Inflammatory macrophage treated with lipopolysaccharide for 4 hours (primary cell): Measurements from ENCODE around the gene FIGNL2.
"Not testable (repeated sequence)": the region's sequence is repeated elsewhere in the genome, so short reads cannot be mapped to it uniquely, and the experiment has no call there.

ENCODE experiments used
- DNase-seq: peaks from one replicate; pipeline ENCODE4 v3.0.0-alpha.2; 2020

The FIGNL2 gene

DNA sequence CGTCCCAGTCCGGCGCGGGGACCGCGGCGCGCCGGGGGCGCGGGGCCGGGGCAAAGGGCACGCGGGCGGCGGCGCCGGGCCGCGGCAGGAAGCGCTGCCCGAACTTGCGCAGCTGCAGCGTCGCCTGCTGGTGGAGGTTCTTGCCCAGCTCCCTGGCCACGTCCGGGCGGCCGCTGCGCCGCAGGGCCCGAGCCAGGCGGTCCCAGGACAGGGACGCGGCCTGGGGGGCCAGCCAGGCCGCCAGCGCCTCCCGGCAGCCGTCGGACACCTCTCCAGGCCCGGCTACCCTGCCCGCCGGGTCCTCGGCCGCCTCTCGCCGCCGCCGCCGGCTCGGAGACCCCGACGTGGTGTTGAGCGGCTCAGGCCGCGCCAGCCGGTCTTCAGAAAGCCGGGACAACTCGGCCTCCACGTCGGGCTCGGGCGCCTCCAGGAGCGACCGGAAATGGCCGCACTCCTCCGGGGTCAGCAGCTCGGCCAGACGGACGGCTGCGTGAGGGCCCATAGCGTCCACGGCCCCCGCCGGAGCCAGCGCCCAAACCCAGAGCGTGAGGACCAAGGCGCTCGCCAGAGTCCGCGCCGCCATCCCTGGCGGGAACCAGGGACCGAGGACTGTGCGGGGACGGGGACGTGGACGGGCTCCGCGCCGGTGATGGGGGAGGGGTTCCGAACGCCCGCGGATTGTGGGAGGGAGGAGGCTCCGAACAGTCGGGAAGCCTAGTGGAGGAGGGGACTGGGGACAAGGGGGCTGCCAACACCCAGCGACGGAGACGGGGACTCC lies 34.0 kb downstream of the FIGNL2 start:
- peak; percentile 84 for DNase-seq

DNA sequence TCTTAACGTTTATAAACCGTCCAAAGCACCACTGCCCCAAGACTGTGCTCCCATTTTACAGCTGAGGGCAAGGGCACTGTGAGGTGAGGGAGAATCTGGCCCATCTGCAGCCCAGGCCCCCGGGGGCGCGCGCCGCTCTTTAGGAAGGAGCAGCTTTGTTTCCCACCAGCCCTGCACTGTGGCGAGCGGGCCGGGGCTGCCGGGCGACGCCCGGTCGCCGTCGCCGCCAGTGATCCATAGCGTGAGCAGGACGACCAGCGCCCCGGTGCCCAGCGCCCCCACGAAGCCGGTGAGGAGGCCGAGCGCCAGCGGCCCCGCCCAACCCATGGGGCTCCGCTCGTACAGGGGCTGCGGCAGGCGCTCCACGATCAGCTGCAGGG lies 34.6 kb downstream of the FIGNL2 start:
- DNase-seq: no peak

DNA sequence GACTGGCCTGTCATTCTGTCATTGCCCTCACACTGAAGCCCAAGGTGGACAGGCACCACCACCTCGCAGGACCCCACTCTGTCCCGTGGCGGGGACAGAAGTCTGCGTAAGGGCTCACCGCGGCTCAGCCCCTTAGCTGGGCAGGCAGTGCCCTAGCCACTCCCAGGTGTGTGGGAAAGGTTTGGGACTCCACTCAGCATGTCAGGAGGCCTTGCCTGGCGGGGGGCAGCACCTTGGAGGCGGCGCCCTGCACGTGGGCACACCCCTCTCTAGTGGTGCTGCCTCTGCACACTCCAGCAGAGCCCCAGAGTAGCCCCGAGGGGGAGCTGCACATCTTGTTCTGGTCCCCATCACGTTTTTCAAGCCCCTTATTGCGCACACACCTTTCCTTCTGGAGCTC lies 35.6 kb downstream of the FIGNL2 start:
- DNase-seq: no peak

DNA sequence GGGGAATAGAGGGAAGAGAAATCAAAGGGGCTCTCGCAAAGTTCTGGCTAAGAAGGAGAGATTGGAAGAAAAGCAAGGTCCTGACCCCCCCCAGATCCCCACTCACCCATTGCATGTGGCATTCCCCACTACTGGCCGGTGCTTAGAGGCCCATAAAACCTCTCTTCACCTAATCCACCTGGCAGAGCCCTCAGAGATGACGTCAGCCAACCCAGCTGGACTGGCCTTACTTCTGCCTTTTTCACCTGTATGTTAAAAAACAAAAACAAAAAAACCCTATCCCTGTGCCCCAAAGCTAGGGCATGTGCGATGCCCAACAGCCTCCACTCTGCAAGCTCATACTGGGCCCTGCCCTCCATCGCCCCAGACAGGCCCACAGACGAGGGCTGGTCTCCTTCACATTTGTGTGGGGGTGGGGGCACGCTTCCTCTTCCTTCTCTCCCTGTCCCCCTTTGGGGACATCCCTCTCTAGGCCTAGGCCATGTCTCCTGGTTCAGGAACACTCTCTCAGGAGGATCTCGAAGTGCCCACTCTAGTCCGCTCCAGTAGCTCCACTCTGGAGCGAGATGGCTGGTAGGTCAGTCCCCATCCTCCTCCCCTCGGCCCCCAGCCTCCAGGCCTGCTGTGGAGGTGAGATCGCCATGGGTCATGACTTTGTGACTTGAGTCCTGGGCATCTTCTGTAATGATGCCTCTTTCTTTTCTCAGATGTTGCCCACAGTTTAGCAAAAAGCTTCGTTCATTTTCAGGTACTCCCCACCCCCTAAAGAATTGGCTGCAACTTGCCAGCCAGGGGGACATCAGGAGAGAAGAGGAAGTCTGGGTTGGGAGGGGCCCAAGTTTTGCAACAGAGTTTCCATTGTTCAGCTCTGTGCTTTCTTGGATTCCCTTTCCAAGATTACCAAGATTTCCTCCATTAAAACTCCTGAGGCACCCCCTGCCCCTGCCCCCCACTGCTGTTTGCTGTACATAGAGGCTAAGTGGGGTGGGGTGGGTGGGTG lies 37.0 kb downstream of the FIGNL2 start:
- peak; percentile 8 for DNase-seq

DNA sequence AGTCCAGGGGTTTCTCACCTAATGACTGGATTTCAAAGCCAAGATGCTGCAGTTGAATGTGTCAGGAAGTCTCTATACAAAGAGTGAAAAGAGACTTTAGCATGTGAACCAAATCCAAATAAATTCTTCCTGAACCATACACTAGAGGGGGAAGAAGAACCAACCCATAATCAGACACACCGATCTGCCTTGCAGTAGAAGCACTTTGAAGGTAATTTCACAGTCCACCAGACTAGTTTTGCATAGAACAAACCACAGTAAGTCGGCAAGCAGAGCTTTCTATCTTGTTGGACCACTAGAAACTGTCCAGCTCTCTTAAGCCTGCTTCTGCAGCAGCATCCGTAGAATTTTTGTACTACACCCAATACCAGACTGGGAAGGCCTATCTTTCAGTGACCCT lies 39.3 kb downstream of the FIGNL2 start:
- no peak for DNase-seq

DNA sequence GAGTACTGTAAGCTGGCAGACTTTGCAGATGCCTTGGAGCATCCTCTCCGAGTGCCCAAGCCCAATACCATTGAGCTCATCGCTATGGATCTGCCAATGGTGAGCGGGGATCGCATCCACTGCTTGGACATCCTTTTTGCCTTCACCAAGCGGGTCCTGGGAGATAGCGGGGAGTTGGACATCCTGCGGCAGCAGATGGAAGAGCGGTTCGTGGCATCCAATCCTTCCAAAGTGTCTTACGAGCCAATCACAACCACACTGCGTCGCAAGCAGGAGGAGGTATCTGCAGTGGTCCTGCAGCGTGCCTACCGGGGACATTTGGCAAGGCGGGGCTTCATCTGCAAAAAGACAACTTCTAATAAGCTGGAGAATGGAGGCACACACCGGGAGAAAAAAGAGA lies 41.6 kb downstream of the FIGNL2 start:
- no peak for DNase-seq

DNA sequence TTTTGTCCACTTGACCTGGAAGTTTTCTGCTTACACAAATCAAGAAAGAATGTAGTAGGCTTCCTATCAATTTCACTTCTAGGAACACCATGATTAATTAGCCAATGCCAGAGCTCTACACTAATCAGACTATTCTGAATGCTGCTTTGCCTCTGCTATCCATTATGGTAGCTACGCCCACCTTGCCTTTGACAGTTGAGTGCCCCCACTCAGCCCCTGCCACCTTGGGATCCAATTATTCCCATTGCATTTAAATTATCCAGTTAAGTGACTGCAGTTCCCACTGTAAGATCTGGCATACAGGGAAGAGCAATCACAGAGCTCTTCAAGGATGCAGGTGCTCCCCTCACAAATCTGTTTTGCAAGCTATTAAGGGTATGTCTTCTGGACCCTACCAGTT lies 47.5 kb downstream of the FIGNL2 start:
- DNase-seq: no peak

DNA sequence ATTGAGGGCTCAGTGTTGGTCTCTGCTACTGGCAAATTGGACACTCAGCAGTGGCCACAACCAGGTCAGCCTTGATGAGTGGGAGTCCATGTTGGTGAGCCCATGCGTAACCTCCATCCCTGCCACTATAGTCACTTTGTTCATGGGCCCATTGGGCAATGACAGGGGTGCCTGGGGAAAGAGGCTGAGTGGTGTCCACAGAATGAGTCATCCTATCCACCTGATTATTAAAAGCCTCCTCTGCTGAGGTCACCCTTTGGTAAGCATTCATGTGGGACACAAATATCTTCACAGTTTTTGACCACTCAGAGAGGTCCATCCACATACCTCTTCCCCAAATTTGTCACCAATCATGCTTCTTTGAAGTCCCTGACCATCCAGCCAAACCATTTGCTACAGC lies 50.0 kb downstream of the FIGNL2 start:
- DNase-seq: peak; percentile 30

DNA sequence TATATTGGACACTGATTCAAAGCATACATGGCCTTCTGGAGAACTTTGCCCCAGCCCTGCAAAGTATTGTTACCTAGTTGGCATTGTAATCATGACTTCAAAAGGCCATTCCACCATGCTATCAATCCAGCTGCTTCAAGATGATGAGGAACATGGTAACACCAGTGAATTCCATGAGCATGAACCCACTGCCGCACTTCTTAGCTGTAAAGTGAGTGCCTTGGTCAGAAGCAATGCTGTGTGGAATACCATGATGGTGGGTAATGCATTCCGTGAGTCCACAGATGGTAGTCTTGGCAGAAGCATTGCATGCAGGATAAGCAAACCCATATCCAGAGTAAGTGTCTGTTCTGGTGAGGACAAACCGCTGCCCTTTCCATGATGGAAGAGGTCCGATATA lies 50.5 kb downstream of the FIGNL2 start:
- DNase-seq: not testable (repeated sequence)

DNA sequence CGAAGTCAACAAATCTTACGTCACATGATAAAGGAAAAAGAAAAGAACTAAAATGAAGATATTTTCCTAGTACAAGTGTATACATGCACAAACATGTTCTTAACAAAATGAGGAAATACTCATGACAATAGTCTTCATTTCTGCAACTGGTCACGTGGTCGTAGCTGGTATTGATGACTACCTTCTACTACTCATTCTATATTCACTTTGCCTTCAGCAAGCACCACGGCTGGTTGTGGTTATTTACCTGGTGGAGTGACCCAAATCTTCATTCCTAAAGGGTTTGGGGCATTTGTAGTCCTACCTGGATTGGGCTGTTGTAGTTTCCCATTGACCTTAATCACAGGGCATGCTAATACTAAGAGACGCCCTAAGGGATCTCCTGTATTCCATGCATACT lies 51.2 kb downstream of the FIGNL2 start:
- no peak for DNase-seq

DNA sequence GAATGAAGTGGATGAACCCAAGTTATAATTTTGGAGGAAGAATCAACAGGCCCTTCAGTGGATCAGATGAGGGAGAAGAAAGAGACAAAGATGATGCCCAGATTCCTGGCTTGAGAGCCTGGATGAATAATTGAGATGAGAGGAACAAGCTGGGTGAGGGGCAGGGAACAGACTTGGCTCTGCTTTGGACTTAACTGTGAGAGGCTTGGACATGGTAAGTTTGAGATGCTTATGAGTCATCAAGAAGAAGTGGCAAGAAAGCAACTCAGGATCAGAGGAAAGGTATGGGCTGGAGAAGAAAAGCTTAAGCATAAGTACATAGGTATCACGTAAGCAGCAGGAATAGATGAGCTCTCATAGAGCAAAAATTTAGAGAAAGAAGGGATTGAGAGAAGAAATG lies 55.3 kb downstream of the FIGNL2 start:
- no peak for DNase-seq

DNA sequence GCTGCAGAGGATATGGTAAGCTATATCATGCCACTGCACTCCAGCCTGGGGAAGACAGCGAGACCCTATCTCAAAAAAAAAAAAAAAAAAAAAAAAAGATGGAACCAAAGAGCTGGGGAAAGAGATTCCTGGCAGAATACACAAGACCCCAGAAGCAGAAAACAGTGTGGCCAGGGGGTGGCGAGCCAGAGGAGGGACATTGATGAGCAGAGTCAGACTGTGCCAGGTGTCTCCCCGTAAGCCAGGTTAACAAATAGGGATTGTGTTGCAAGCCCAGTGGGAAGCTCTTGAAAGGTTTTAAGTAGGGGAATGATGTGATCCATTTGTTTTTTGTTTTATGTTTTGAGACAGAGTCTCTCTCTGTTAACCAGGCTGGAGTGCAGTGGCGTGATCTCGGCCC lies 56.1 kb downstream of the FIGNL2 start:
- DNase-seq: no peak

DNA sequence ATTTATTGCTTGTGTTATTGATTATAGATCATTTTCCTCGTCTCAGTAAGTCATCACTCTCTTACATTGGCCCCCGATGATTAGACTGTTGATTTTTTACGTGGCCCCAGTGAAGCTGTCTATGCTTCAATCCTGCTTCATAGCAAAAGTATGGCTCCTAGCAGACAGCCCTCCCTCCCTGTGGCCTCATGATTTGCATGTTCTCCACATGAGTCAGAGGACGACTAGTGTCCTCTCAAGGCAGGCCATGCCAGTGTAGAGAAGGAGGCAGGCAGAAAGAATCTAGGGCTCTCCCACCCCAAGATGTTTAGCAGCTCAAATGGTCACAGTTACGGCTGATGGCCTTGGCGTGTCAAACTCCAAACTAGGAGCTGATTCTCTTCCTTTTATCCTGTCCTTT lies 59.6 kb downstream of the FIGNL2 start:
- no peak for DNase-seq

DNA sequence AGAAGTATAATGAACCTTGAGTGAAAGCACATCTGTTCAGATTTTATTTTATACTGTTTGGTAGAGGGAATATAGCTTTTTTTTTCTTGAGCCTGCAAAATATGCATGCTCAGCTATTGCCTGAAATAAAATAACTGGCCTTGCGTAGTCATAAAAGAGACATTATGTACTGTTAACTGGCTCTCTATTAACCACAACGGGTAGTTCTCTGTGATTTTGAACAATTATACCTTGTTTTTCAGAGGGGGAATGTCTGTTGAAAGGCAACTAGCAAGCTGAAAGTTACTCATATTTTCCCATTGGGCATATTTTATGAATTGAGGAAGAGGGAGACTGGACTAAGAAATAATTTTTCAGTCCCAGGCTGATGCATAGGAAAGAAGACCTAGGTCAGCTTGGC lies 62.6 kb downstream of the FIGNL2 start:
- DNase-seq: no peak

DNA sequence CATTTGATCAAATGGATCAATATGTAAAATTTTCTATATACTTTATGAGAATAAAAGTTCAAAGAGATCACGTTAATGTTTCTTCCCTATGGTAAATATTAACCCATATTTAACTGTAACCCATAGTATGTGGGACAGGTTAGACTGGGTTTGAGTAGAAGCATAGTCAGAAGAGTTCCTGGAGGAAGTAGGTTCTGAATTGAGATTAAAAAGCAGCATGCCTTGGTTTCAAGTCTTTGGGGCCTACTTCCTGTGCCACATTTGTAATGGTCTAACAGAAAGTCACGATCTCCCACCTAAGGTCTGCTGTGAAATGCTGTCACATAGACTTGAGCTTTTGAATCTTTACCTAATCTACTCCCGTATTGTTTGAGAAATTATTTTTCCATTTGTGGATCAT lies 63.8 kb downstream of the FIGNL2 start:
- DNase-seq: no peak

DNA sequence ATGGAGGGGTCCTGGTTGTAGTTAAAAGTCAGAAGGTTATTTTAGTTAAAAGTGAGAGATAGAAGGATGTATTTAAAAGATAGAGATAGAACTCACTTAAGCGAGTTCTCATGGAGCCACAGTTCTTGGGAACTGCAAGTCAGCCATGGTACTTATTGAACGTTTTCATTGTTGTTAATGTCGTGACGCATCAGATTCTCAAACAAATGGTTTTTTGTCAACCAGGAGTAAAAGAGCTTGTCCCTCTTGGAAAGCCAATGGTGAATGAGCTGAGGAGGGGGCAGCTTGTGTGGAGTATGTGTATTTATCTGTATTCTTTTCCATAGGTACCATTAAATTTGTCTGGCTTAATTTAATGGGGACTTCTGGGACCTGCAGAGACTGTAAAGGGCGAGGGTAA lies 68.6 kb downstream of the FIGNL2 start:
- no peak for DNase-seq

DNA sequence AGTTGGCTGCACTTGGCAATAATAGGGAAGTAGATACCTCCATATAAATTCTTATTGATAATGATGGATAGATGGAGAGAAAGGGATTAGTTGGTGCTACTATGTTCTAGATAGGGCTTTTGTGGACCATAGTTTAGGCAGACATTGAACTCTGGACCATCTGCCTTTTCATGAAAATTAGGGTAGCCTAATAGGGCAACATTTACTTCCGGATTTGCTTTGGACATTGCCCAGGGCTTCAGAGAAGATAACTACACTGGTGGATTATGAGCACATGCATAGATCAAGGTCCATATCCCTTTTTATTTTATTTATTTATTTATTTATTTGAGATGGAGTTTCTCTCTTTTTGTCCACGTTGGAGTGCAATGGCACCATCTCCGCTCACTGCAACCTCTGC lies 70.5 kb downstream of the FIGNL2 start:
- no peak for DNase-seq

DNA sequence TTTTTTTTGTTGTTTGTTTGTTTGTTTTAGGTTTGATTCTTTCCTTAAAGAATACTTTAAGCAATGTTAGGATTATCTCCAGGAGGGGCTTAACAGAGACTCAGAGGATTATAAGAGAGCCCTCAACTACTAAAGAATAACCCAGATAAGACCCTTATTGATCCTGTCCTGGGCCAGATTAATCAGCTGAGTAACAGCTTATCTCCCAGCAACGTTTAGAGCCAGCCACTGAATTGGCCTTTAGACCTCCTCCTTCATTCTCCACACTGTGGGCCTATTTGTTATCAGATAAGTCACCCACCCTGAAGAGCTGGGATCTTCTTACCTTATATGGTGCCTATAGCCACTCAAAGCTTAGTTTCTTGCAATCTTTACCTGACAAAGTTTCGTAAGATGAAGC lies 71.1 kb downstream of the FIGNL2 start:
- DNase-seq: no peak

DNA sequence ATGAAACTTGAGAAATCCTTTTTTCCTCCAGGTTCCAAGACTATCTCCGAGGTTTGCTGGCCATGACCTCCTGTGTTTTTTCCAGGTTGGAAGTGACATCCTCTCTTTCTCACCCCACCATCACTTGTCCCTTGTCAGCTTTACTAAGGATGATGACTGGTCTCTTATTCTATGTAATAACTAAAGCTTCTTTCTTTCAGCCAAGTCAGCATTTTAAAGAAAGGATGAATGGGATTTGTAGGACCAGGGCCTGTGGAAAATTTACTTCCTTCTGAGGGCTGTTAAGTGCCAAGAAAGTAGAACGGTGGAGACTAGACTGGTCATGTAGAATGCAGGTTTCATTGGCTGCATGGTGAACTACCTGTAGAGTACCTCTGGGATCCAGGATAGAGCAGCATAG lies 73.6 kb downstream of the FIGNL2 start:
- DNase-seq: no peak

DNA sequence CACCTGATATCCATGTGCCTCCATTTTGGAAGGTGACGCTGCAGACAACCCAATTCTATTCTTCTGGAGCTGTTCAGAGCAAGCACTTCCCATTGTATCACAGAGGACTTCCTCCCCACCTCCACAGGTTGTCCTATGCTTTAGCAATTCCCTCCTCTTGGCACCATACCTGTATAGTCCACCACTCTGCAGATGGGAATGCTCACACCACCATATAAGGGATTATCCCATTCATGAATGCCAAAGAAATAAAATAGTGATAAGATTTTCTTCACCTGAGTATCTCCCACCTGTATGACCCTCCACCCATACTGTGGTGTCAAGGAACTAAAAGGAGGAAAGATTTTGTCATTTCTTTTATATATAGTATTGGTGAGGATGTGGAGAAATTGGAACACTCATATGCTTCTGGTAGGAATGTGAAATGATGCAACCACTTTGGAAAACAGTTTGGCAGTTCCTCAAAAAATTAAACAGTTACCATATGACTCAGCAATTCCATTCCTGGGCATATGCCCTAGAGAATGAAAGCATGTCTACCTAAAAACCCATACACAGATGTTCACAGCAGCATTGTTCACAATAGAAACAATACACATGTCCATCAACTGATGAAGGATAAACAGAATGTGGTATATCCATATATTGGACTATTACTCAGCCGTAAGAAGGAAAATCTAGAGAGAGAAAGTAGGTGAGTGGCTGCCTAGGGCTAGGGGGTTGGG lies 75.2 kb downstream of the FIGNL2 start:
- peak; percentile 43 for DNase-seq

DNA sequence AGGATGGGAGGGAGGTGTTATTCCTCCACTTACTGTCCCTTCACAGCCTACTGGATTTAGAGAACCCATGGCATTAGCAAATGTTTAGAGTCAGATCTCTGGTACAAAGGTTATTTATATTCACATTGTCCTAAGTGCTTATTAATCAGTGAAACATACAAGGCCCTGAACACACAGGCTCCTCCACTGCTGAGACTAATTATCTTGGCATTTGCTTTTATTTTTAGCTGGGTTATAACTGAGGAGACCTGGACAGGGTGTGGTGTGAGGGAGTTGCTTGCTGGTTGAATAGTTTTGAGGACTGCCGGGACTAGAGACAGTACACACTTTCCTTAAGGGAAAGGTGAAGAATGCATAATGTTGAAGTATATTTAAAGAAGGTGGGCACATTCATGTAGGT lies 77.5 kb downstream of the FIGNL2 start:
- no peak for DNase-seq
